HG02884 (cell line): ENCODE data around the gene TIGD6.
"Not testable (repeated sequence)": the region's sequence is repeated elsewhere in the genome, so short reads cannot be mapped to it uniquely, and the experiment has no call there.

ENCODE experiments used
- ATAC-seq: cut with Tn5 transposase; IDR thresholded peaks from one replicate; pipeline ENCODE4 v1.9.1; 2021; ENCODE audit warnings: mild to moderate bottlenecking, moderate library complexity; ENCODE audit not compliant: unreplicated experiment

Gene TIGD6

DNA sequence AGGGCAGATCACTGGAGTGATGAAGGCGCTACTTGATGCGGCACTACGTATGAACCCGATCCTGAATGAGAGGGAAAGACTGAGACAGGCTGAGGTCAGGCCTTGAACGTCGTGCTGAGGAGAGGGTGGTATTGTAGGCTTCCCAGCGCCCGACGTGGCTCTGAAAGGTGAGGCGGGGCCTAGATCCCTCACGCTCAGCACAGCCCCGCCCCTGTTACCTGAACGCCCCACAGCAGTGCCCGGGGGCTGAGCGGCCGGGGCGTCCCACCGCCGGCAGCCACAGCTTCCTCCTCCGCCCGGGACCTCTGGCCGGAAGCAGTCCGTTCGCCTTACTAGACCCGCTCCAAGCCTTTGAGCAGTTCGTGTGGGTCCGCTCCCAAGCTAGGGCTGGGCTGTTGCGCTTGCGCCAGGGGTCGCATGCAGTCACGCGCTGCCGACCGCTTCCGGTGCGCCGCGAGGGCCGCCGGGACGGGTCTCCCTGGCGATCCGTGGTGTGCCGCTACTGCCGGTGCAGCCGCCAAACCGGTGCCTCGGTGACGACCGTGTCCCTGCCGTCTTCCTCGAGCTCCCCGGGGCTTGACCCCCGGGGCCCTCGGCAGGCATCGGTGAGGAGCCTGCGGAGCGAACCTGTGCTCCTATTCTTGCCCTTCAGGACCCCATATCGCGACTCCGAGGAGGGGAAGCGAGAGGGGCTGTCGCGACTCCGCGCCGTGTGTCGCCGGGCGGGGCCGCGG is at the start of gene TIGD6, which contains the start of gene HMGXB3:
Gene TIGD6, minus strand, starts transcription at position 399 of the 734 bp plus-strand sequence. CDS start 4,306 bp downstream, outside the sequence.
Gene HMGXB3, plus strand, starts transcription at position 484 of the 734 bp plus-strand sequence. CDS start 4,114 bp downstream, outside the sequence.
- ATAC-seq = peak; percentile 86

DNA sequence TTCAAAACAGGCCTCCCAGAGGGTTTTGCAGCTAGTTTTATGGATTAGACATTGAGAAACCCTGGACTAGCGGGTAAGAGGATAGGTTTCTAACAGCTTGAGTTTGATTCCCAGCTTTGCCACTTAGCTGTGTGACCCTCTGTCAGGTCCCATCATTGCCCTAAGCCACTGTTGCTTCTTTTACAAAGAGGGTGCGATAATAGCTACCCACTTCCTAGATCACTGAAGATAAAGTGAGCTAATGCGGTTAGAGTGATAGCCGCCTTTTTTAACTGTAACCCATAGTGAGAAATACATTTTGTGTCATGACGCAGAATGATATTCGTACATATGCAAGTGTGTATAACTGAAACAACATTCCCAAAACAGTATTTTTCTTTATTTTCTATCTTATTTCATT is 45.6 kb upstream of the TIGD6 start:
- no peak for ATAC-seq

DNA sequence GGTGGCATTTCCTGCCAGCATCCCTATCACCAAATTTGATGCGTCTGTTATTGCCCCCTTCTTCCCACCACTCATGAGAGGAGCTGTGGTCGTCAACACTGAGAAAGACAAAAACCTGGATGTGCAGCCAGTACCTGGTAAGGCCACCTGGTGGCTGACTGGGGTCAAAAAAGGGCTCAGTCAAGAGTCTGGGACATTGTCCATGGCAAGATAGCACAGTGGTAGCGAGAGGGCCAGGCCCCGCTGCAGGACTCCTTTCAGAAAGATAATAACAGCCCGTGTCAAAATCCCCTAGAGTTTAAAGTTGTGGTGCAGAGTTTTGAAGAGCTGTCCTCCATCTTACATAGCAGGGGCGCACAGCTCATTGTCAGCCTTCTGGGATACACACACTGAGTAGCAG is 45.1 kb upstream of the TIGD6 start:
- no peak for ATAC-seq

DNA sequence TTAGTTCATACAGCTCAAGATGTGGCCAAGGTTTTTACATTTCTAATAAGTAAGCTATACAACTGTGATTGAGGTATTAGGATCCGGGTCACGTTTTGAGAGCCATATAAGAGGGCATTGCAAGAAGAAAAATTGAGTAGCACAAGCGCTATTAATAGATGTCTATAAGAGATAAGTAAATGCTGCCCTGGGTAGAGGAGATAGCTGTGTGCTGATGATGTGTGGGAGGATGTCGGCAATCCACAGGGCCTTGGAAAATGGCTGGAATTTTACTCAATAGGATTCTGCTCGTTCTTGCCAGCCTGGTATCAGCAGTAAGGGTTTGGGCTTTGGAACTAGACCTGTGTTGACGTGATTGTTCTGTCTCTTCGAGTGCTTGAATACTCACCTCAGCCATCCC is 44.3 kb upstream of the TIGD6 start:
- ATAC-seq = no peak

DNA sequence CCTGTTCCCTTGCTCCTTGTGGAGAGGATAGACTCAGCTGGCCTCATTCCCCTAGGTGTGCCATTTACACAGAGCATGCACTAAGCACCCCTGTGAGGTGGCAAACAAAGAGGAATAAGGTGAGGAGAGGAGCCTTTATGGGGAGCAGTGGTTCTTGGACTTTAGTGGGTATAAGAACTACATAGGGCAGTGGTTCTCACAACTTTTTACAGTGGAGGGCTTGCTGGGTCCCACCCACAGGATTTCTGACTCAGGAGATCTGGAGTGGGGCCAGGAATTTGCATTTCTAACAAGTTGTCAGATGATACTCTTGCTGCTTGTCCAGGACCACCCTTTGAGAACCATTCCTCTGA is 43.9 kb upstream of the TIGD6 start:
- ATAC-seq = no peak

DNA sequence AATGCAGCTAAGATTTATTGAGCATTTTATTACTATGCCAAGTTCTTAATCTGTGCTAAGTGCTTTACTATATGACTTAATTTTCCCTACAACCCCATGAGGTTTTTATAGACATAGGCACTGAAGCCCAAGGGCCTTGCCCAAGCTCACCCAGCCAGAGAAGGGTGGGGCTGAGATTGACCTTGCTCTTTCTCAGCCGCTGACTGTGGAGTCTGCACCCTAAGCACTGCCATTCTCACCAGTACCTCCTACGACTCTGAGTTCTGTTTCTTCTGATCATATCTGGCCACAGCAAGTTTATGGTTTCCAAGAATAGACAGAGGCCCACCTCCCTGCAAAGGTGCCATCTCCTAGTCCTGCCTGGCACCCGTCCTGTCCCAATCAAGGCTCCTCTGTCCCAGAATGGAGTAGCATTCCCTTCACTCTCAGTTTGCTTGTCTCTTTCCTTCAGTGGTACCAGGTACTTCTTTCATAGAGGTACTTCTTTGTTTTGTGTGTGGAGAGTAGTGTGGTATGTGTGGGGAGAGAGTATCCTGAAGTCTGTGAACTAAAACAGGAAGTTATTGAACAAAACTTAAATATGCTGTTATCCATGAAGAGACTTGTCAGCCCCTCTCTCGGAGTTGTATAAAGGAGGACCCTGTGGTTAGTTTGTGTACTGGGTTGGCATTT is 43.3 kb upstream of the TIGD6 start:
- ATAC-seq = no peak

DNA sequence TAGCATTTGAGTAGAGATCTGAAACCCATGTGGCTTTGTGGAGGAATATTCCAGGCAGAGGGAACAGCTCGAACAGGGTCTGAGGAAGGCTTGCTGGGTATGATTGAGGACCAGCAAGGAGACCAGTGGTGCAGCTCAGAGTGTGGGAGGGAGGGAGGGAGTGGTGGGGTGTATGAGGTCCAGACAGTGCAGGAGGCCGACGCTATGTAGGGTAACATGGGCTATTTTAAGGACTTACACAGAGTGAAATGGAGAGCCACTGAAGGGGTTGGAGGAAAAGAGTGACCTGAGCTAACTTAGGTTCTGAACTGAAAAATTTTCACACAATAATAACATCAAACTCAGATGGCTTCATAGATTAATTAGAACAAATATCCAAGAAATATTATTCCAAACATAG is 42.0 kb upstream of the TIGD6 start:
- no peak for ATAC-seq

DNA sequence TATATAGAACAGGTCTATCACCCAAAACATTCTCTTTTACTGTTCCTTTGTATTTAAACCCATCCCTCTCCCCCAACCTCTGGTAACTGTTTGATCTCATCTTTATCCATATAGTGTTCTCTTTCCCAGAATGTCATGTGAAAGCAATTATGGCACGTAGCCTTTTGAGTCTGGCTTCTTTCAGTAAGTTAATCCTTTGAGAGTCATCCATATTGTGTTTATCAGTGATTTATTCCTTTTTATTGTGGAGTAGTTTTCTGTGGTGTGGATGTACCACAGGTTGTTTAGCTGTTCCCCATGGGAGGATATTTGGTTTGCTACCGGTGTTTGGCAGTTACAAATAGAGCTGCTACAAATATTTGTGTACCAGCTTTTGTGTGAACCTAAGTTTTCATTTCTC is 38.1 kb upstream of the TIGD6 start:
- no peak for ATAC-seq

DNA sequence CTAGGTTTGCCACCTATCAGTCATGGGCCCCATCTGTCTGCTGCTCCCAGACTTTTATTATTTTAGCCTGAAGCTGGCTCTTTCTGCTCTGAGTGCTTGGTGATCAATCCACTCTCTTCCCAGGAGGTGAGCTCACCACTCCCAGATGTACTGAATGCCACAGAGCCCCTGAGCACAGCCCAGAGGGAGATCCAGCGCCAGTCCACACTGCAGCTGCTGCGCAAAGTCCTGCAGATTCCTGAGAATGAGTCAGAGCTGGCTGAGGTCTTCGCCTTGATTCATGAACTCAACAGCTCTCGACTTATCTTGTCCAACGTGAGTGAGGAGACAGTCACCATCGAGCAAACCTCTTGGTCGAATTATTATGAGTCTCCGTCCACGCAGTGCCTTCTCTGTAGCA is 36.1 kb upstream of the TIGD6 start:
- no peak for ATAC-seq

DNA sequence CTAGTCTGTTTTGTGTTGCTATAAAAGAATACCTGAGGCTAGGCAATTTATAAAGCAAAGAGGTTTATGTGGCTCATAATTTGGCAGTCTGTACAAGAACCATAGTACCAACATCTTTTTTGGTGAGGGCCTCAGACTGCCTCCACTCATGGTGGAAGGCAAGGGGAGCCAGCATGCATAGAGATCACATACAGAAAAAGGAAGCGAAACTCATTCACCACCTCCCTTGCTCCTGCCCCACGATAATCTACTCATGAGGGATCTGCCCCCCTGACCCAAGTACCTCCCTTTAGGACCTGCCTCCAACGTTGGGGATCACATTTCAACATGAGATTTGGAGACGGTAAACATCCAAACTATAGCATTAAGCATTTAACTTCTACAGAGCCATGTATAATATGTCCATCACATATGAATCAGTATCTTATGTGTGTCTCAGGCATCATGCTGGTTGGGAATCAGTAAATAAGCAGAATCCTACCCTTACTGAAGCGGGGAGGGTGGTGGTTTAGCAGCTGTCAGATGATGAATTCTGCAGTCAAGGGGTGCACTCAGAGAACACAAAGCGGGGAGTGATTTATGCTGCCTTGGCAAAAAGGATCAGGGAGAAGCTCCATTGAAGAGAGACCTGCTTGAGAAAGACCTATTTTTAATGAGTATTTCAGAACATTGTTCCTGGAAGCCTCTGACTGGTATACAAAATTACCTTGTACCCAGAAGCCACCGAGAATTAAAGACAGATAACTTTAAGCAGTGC is 34.9 kb upstream of the TIGD6 start:
- peak; percentile 90 for ATAC-seq

DNA sequence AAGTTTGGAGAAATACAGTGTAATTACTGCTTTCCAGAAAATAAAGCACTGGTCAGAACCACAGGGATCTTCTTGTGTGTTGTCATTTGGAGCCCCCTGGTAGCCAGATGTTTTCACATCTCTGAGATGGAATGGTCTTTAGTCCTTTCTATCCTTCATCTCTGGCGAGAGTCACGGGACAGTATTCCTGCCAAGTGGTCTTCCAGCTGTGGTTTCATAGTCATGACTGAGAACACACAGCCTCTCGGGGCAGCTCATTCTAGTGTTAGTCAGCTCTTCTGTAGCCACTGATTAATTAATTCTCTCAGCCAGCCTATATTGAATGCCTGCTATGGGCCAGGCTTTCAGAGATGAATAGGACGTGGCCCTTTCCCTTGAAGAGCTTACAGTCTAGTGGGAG is 34.2 kb upstream of the TIGD6 start:
- ATAC-seq = no peak

DNA sequence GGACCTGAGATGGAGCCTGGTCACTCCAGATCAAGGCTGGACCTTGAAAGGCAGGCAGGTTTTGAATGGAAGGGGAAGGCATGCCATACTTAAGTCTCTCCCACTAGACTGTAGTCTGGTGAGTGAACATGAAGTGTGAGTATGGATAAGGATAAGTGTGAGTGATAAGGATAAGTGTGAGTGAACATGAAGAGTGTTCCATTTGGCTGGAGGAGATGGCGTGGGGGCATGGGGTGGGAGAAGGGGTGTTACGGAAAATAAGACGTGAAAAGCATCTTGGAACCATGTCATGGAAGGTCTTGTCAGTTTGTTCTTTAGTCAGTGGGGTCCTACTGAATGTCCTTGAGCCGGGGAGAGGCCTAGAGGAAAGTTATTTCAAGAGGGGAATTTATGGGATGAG is 32.9 kb upstream of the TIGD6 start:
- ATAC-seq = no peak

DNA sequence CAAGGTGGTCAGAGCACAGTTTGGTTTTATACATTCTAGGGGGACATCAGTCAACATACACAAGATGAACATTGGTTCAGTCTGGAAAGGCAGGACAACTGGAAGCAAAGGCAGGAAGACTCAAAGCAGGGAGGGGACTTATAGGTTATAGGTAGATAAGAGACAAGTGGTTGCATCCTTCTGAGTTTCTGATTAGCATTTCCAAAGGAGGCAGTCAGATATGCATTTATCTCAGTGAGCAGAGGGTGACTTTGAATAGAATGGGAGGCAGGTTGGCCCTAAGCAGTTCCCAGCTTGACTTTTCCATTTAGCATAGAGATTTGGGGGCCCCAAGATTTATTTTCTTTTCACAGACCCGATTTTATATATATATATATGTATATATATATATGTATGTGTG is 27.6 kb upstream of the TIGD6 start:
- ATAC-seq = not testable (repeated sequence)

DNA sequence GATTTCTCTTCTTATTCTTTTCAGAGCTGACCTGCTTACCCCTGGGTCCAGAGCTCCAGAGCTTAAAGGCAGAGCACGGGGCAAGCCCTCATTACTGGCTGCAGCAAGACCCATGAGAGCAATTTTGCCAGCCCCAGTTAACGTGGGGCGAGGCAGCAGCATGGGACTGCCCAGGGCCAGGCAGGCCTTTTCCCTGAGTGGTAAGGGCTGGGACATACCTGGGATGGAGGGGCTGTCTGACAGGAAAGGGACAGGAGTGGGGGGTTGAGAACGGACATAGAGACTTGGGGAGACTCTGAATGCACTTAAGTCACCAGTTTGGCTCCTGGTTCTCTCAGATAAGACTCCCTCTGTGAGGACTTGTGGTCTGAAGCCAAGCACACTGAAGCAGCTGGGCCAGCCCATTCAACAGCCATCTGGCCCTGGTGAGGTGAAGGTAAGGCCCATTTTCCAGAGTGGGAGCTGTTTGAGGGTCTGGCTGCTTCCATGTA is 26.3 kb upstream of the TIGD6 start:
- ATAC-seq = no peak

DNA sequence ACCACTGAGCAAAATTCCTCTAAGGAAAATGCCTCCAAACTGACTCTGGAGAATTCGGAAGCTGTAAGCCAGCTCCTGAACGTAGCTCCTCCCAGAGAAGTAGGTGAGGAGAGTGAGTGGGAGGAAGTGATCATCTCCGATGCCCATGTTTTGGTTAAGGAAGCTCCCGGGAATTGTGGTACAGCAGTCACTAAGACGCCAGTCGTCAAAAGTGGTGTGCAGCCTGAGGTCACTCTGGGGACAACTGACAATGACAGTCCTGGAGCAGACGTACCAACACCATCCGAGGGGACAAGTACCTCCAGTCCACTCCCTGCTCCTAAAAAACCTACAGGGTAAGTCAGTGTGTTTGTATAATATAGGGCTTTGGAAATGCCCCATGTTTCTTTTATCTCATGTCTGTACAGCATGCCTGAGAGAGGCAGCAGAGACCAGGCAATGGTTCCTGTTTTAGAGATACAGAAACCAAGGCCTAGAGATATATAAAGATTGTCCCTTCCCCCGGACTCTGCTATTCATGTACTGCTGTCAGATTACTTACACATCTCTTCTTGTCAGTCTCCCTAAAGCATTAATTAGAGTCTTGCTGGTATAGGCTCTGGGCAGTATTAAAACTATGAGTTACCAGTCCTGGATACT is 24.0 kb upstream of the TIGD6 start:
- ATAC-seq = no peak

DNA sequence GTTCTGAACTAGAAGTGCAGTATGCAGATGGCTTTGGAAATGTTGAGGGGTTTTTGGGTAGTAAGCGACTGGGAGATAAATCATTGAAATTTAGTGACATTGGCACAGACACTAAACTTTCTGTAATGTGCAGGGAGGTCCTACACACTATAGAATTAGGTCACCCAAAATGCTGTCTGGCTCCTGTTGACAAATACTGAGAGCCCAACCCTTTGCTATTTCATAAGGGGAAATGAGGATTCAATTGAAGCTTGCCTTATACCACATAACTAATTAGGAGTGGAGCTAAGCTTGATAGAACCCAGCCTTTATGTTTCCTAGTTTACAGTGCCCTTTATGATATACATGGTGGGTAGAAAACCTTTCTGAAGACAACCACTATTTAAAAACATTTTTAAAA is 22.7 kb upstream of the TIGD6 start:
- no peak for ATAC-seq

DNA sequence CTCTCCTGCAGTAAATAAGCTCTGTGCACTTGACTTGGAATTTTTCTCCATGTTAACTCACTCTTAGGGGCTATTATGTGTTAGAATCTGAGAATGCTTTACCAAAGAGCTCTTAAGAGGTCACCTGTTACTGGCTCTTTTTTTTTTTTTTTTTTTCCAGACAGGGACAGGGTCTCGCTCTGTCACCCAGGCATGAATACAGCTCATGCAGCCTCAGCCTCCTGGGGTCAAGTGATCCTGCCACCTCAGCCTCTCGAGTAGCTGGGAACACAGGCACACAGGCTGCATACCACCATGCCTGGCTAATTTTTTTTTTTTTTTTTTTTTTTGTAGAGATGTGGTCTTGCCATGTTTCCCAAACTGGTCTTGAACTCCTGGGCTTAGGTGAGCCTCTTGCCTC is 22.2 kb upstream of the TIGD6 start:
- no peak for ATAC-seq

DNA sequence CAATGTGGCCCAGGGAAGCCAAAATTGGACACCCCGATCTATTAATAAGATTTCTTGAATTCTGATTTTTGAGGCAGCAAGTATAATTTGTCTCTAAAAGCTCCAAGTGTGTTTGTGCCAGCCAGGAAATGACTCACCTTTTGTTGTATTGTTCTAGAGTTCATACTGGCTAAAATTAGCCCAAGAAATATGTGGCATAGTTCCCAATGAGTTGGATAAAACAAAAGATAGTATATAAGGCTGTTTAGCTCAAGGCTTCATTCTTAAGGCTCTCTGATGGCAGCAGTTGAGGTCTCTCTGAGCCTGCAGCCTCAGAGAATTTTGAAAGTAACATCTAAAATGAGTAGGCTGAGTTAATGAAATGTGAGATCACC is 21.7 kb upstream of the TIGD6 start:
- ATAC-seq = no peak

DNA sequence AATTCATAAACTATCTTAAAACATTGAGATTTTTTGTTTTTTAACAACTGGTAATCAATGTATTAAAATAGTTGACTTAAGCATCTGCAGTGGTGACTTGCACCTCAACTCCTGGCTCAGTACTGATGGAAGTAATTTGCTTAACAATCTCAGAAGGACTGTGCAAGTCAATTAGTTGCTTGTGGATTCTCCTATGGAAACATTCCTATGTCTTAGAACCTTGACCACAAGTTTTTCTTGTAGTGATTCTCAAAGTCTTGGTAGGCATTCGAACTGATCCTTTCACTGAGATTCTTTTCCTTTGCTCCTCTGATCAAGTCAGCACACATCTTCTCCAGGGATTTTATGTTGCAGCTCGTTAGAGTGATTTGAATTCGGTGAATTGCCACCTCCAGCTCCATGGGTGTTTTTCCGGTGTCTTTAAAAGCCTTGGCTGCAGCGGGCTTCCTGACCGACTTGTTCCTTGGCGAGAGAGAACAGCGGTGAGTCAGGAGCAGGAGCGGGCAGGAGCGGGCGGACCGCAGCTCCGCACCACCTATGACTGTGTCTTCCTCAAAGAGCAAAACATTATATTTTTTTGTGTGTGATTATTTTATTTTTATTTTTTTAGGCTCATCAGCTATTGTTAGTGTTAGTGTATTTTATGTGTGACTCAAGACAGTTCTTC is 21.2 kb upstream of the TIGD6 start:
- ATAC-seq = no peak

DNA sequence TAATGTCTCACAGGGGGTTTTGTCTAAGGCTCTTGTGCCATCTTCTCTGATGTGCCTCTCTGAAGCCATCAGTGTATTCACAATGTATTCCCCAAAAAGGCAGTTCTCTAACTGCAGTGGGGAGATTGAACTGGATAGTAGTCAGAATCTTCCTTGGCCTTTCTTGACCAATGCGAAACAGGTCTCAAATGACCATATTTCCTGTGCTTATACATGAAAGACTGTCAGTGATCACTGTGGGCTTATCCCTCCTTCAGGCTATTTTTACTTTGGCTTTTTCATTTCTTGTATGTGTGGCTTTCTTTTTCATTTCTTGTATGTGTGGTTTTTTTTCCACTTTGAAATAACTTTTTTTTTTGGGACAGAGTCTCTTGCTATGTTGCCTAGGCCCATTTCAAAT is 19.8 kb upstream of the TIGD6 start:
- no peak for ATAC-seq
